Fibroblast of gingiva (primary cell): ENCODE measurements around the gene PGLYRP2.

ENCODE experiments used
- DNase-seq: peaks from one replicate; pipeline ENCODE4 v3.0.0-alpha.2; 2011; ENCODE audit warnings: low read depth

Gene PGLYRP2

GRCh38 chr19:15425321-15425950, 53.9 kb downstream of the PGLYRP2 start:
- DNase-seq: no peak

DNA sequence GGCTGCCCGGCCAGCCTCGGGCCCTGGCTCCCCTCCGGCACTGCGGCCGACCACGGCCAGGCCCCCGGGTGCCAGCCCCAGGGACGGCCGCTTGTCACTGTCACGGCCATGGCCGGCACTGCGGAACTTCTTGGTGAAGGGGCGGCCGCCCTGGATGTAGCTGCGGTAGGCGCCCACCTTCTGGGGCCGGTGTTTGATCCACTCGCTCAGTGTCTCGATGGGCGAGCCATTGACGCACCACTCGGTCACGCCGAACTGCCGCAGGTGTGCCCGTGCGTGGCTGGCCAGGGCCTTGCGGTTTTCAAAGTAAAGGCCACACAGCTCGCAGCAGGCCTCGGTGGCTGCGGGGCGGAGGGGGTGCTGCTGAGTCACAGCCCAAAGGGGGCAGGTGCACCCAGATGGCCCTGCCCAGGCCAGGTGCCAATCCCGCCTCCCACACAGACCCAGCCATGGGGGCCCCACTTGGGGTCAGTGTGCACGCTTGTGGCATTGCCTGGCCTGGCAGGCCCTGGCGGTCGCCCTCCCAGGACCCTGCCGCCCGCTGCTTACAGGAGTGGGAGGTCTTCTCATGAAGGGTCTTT, 54.5 kb downstream of the PGLYRP2 start:
- DNase-seq: no peak

GRCh38 chr19:15424121-15424520, 55.2 kb downstream of the PGLYRP2 start:
- DNase-seq: no peak

DNA sequence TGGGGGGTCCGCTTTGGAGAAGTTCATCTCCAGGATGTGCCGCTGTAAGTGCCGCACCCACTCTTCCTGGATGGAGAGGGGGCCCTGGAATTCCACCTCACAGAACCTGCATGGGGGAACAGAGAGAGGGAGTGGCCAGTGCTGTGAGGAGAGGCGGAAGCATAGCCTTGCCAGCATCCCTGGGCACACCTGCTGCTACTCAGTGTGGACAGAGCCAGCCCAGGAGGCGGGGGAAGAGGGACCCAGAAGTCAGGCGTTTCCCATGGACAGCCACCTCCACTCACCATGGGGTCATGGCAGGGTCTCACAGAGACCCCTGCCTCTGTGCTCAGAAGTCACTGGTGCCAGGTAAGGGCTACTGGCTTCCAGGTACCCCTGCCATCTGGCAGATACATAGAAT, 56.2 kb downstream of the PGLYRP2 start:
- DNase-seq: no peak

GRCh38 chr19:15422296-15423075, 56.8 kb downstream of the PGLYRP2 start:
- DNase-seq: no peak

DNA sequence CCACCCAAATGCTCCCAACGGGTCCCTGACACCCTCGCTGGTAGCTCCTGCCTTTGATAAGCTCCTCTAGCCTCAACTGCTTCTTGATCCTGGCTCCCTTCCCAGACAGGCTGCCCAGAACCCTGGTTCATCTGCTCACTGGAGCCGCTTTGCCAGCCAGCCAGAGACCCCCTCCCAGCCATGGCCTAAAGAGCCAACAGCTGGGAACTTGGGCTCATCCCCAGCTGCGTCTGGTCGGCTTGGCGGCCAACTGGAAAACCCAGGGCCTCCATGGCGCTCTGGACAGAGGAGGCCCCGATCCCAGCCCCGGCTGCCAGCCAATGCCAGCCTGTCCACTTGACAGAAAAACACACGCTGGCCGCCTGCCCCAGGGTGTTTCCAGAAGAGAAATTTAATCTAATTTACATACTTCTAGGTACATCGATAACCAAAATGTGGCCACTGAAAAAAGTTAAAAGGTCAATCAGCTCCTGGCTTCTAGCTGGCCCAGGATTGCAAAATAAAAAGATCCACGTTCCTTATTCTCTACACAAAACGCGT, 57.5 kb downstream of the PGLYRP2 start:
- no peak for DNase-seq

- no peak for DNase-seq
Observed at GRCh38 chr19:15421136-15421695, 58.1 kb downstream of the PGLYRP2 start.

DNA sequence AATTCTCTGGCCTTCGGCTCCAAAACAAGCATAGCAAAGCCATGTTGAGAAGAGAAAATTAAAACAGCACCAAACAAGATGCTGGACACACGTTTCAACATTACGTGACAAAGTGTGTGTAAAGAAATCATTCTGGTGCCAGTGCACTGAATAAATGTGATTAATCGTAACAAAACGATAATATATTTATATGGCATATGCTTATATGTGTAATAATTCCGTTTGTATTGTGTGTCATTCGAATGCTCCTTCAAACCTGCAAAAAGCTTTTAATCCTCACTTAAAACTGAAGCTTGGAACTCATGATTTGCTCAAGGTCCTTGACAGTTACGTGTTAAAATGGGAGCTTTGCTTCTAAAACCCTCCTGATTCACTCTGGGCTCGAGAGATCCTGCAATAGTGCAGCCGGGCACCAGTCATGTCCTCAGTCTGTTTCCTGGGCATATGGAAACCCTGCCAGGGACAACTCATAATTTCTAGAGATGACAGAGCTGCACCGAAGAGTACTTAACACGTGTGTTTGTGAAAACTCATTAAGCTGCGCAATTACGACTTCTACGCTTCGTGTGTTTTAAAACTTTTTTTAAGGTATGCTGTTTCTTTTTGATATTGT, 59.8 kb downstream of the PGLYRP2 start:
- DNase-seq: peak; percentile 18
